Coronary artery (tissue), 2 donors: ENCODE measurements around the gene AUTS2.

Experiments used
- DNase-seq: peaks from one replicate; pipeline ENCODE4 v3.0.0-alpha.2; 2017; ENCODE audit warnings: low spot score
- H3K27ac ChIP-seq, 2 donors: fragments of 200-600 bp; sonication (generic); one replicate each; pipeline ENCODE4 v1.5.1; 2016 to 2019
- H3K4me3 ChIP-seq: fragments of 200-600 bp; sonication (generic); 2 replicates; pipeline ENCODE4 v1.5.1; 2016; ENCODE audit warnings: mild to moderate bottlenecking, moderate library complexity
- TF ChIP-seq, protein P1 (sequence below): fragments of 200-600 bp; sonication (generic); IDR thresholded peaks from one replicate; pipeline ENCODE4 v1.5.1; 2019; ENCODE audit warnings: antibody characterized with exemption

The AUTS2 gene

DNA sequence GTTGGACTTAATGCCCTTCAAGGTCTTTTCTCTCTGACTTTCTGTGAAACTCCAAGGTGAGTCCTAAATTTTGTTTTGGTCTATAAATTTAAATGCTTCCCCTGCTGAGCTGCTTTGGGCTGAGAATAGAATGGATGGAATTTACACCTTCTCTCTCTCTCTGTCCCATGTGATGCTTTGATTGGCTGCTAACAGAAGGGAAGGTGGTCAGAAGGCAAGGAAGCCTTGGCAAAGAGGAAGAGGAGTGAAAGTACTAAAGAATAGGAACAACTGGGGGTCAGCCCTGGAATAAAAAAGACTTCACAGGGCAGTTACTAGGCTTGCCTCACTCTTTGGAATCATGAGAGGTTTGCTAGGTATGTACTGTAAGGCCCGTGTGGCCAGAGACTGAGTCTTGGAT, 260.2 kb downstream of the AUTS2 start:
- DNase-seq, result no peak
- H3K27ac ChIP-seq, result no peak overlapping the region
- no peak overlapping the region for H3K4me3 ChIP-seq
- TF ChIP-seq, protein P1, sequence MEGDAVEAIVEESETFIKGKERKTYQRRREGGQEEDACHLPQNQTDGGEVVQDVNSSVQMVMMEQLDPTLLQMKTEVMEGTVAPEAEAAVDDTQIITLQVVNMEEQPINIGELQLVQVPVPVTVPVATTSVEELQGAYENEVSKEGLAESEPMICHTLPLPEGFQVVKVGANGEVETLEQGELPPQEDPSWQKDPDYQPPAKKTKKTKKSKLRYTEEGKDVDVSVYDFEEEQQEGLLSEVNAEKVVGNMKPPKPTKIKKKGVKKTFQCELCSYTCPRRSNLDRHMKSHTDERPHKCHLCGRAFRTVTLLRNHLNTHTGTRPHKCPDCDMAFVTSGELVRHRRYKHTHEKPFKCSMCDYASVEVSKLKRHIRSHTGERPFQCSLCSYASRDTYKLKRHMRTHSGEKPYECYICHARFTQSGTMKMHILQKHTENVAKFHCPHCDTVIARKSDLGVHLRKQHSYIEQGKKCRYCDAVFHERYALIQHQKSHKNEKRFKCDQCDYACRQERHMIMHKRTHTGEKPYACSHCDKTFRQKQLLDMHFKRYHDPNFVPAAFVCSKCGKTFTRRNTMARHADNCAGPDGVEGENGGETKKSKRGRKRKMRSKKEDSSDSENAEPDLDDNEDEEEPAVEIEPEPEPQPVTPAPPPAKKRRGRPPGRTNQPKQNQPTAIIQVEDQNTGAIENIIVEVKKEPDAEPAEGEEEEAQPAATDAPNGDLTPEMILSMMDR, result no peak

- Histone ChIP-seq H3K27ac (no peak overlapping the region), H3K4me3 (no peak overlapping the region)
- DNase-seq, result no peak
- TF ChIP-seq, protein P1, result no peak
Measured at GRCh38 chr7:69859342-69859741, 261.1 kb downstream of the AUTS2 start.

DNA sequence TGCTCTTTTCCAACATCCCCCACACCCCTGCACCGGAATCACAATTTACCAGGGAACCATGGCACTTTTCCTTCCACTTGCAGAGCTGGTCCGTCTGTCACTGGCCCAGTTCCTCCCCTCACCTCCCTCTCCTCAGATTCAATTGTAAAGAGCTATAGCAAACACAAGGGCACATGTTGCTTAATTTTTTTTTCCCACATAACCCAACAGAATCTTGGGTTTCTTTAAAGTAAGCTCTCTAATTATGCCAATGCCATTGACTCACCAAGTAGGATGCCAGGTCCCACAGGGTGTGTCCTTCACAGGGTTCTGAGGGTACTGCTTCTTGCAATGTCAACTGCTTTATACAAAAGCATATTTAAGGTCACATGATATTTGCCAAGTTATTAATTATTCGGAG, 262.2 kb downstream of the AUTS2 start:
- Histone ChIP-seq H3K27ac (no peak overlapping the region), H3K4me3 (no peak overlapping the region)
- TF ChIP-seq, protein P1, result no peak
- no peak for DNase-seq

- TF ChIP-seq, protein P1, result no peak
- no peak overlapping the region for H3K4me3 ChIP-seq
- H3K27ac ChIP-seq, result no peak overlapping the region
- no peak for DNase-seq
Measured at GRCh38 chr7:69860941-69861622, 262.8 kb downstream of the AUTS2 start.

GRCh38 chr7:69862413-69863064, 264.3 kb downstream of the AUTS2 start:
- no peak overlapping the region for H3K4me3 ChIP-seq
- TF ChIP-seq, protein P1, result no peak
- no peak overlapping the region for H3K27ac ChIP-seq
- DNase-seq, result no peak

- no peak overlapping the region for H3K27ac ChIP-seq
- TF ChIP-seq, protein P1, result no peak
- H3K4me3 ChIP-seq, result no peak overlapping the region
- DNase-seq, result no peak
Measured at GRCh38 chr7:69864274-69864673, 266.0 kb downstream of the AUTS2 start.

GRCh38 chr7:69864822-69865221, 266.5 kb downstream of the AUTS2 start:
- TF ChIP-seq, protein P1, result no peak
- Histone ChIP-seq H3K27ac (no peak overlapping the region), H3K4me3 (no peak overlapping the region)
- DNase-seq, result no peak
